Measurements from ENCODE around the gene CUX1. TPM values are rescaled to one million over a fixed set of nuclear protein-coding genes. Genes with fewer than 3 reads are reported as not detected.

Gene CUX1
- total and polyA plus RNA-seq, 2 of the 13 experiments (the other 11 are each of a cell fraction or from before 2014, with no cell fraction given) = 13.7 to 14.9 TPM

DNA sequence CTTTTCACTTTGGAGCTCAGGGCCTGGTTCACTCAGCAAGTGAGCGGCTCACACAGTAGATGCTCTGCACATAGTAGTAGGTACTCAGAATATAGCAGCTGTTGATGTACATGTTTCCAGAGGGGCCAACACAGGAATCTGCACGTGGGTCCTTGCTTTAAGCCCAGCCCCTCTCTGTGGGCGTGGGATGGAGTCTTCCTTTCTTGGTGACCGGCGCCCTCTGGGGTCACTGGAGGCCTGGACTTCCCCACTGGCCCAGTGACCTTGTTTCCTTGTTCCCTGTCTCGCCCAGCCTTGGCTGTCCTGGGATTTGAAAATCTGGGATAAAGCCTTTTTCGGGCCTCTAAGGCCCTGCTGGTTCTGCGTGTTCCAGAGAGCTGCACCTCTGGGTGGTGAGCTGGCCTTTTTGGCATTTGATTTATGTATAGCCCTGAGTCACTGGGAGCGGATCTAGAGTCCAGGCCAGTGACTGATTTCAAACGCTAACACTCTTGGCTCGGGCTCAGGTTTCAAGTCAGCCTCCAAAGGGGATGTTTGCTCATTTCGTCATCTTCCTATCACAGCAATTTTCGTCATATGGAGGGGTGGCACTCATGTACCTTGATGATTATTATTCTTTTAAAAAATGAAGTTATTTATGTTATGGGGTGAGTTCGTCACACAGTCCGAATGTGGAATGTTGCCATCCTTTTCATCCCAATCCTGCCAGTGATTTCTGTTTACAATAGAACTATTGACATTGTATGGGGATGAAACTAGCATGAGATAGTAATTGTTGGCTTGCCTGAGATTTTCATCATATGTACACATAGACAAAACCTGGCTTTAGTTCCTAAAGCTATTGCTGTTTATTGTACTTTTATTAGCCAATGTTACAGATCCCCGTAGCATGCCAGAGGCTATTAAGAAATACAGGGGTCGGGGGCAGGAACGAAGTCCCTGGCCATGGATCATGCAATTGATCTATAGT, 65.5 kb downstream of the CUX1 start (continued):
- TF ChIP-seq ZNF383 (CRISPR knock-in tag; IDR thresholded peaks at IDR 0.05; ENCODE audit: borderline replicate concordance) (no peak), SRSF1 (optimal IDR thresholded peaks at IDR 0.05; ENCODE audit: low read depth, low read length) (no peak), ZNF329 (CRISPR knock-in tag; IDR thresholded peaks at IDR 0.05; ENCODE audit: low read depth) (no peak), HMG20B (CRISPR knock-in tag; conservative IDR thresholded peaks at IDR 0.05) (peak; percentile 67; the same call in 1 of the 2 replicates), ZFP1 (CRISPR knock-in tag; IDR thresholded peaks at IDR 0.05) (no peak; the same call in 1 of the 2 replicates), ZNF484 (CRISPR knock-in tag; IDR thresholded peaks at IDR 0.05; ENCODE audit: borderline replicate concordance, low read depth) (no peak), NFYC (CRISPR knock-in tag; IDR thresholded peaks at IDR 0.05) (peak; percentile 33), KDM2A (CRISPR knock-in tag; IDR thresholded peaks at IDR 0.05; ENCODE audit: borderline replicate concordance, low read depth) (peak; percentile 58; the same call in 1 of the 2 replicates), POGZ (CRISPR knock-in tag; IDR thresholded peaks at IDR 0.05) (peak; percentile 48), ZBTB7B (CRISPR knock-in tag; IDR thresholded peaks at IDR 0.05) (peak; percentile 29; the same call in 1 of the 2 replicates), GFI1 (CRISPR knock-in tag; IDR thresholded peaks at IDR 0.05; ENCODE audit: borderline replicate concordance) (peak; percentile 87), NONO (IDR thresholded peaks at IDR 0.05) (no peak), NONO (CRISPR knock-in tag; conservative IDR thresholded peaks at IDR 0.05) (no peak; the same call in 1 of the 2 replicates), HIVEP1 (CRISPR knock-in tag; IDR thresholded peaks at IDR 0.05) (peak; percentile 75; the same call in 1 of the 2 replicates), CEBPG (CRISPR knock-in tag; IDR thresholded peaks at IDR 0.05) (peak; percentile 85), RCOR2 (CRISPR knock-in tag; IDR thresholded peaks at IDR 0.05) (peak; percentile 71; the same call in 1 of the 2 replicates), TBX3 (IDR thresholded peaks at IDR 0.05; ENCODE audit: borderline replicate concordance) (peak; percentile 36; the same call in 1 of the 2 replicates), ZFP36L2 (CRISPR knock-in tag; IDR thresholded peaks at IDR 0.05) (no peak), SIN3A (IDR thresholded peaks at IDR 0.05; ENCODE audit: borderline replicate concordance, low read depth, low read length) (peak; percentile 80; the same call in 1 of the 2 replicates), ARID2 (CRISPR knock-in tag; IDR thresholded peaks at IDR 0.05; ENCODE audit: borderline replicate concordance) (no peak; the same call in 1 of the 2 replicates), ZNF468 (CRISPR knock-in tag; IDR thresholded peaks at IDR 0.05) (no peak)
- TF ChIP-seq, protein P1, sequence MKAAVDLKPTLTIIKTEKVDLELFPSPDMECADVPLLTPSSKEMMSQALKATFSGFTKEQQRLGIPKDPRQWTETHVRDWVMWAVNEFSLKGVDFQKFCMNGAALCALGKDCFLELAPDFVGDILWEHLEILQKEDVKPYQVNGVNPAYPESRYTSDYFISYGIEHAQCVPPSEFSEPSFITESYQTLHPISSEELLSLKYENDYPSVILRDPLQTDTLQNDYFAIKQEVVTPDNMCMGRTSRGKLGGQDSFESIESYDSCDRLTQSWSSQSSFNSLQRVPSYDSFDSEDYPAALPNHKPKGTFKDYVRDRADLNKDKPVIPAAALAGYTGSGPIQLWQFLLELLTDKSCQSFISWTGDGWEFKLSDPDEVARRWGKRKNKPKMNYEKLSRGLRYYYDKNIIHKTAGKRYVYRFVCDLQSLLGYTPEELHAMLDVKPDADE (CRISPR knock-in tag; IDR thresholded peaks at IDR 0.05) = no peak
- TF ChIP-seq, protein P2, sequence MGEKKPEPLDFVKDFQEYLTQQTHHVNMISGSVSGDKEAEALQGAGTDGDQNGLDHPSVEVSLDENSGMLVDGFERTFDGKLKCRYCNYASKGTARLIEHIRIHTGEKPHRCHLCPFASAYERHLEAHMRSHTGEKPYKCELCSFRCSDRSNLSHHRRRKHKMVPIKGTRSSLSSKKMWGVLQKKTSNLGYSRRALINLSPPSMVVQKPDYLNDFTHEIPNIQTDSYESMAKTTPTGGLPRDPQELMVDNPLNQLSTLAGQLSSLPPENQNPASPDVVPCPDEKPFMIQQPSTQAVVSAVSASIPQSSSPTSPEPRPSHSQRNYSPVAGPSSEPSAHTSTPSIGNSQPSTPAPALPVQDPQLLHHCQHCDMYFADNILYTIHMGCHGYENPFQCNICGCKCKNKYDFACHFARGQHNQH (CRISPR knock-in tag; IDR thresholded peaks at IDR 0.05) = peak; percentile 45
- TF ChIP-seq, protein P3, sequence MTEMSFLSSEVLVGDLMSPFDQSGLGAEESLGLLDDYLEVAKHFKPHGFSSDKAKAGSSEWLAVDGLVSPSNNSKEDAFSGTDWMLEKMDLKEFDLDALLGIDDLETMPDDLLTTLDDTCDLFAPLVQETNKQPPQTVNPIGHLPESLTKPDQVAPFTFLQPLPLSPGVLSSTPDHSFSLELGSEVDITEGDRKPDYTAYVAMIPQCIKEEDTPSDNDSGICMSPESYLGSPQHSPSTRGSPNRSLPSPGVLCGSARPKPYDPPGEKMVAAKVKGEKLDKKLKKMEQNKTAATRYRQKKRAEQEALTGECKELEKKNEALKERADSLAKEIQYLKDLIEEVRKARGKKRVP (CRISPR knock-in tag; IDR thresholded peaks at IDR 0.05) = peak in 1 of 2 experiments; percentile 90; a peak in 2 of 4 replicates
- TF ChIP-seq, protein P4, sequence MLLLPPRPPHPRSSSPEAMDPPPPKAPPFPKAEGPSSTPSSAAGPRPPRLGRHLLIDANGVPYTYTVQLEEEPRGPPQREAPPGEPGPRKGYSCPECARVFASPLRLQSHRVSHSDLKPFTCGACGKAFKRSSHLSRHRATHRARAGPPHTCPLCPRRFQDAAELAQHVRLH (CRISPR knock-in tag; IDR thresholded peaks at IDR 0.05; ENCODE audit: borderline replicate concordance, low read depth) = 0 out of 2 replicates have a peak, but pooled peaks have one; percentile 59
